Kidney epithelial cell (primary cell): ENCODE measurements around the gene GMPPB. TPM values are rescaled to one million over a fixed set of nuclear protein-coding genes. Genes with fewer than 3 reads are reported as not detected.

Source experiments
- DNase-seq: peaks from one replicate; pipeline ENCODE4 v3.0.0-alpha.2; 2010; ENCODE audit warnings: low read depth
- H3K27me3 ChIP-seq: 2 replicates; pipeline ENCODE4 v1.6.0; 2011; ENCODE audit warnings: low read length; ENCODE audit not compliant: control insufficient read depth, insufficient read depth
- H3K36me3 ChIP-seq: 2 replicates; pipeline ENCODE4 v1.5.1; 2011; ENCODE audit warnings: low read length; ENCODE audit not compliant: control insufficient read depth, insufficient read depth
- H3K4me3 ChIP-seq: 2 replicates; pipeline ENCODE4 v1.5.1; 2011; ENCODE audit warnings: low read depth, mild to moderate bottlenecking, control low read depth, low read length
- total RNA-seq: library from RNA; depleted of rRNA; stranded (reverse); fragments of >200 nt; gene quantifications from 2 replicates; pipeline ENCODE4 v1.2.3, GENCODE V29; 2015
- TF ChIP-seq, protein P1 (sequence below): IDR thresholded peaks from 2 replicates; pipeline ENCODE4 v1.5.1; 2011; ENCODE audit warnings: mild to moderate bottlenecking, moderate library complexity, low read length, control low read depth, inconsistent platforms; ENCODE audit not compliant: insufficient read depth, poor library complexity, severe bottlenecking

GMPPB gene
- total RNA-seq, 1 donor from 2014 or later, result 53.2 TPM

DNA sequence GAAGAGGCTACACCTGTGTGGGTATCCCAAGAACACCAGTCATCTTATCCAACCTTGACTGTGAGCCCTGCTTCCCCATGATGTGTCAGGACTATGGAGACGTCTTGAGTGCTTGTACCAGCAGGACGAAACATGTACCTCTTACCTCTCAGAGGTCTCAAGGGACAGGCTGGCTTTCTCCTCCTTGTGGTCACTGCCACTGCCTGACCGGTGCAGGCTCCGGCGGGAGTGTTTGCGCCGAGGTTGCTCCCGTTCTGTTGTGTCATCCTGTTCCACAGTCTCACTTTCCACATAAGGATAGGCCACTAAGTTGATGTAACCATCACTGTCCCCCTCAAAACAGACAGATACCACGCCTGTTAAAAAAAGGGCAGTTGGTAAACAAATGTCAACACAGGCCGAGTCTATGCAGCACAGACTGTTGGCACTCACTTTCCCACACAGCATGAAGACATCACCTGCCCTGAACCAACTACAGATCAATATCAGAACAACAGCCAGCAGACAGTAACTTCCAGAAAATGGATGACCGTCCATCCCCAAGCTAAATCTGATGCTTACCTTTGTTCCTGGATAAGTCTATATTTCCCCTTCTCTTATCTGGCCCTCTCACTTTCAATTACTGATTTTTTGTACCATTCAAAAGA is 14.4 kb upstream of the GMPPB start:
- TF ChIP-seq, protein P1, sequence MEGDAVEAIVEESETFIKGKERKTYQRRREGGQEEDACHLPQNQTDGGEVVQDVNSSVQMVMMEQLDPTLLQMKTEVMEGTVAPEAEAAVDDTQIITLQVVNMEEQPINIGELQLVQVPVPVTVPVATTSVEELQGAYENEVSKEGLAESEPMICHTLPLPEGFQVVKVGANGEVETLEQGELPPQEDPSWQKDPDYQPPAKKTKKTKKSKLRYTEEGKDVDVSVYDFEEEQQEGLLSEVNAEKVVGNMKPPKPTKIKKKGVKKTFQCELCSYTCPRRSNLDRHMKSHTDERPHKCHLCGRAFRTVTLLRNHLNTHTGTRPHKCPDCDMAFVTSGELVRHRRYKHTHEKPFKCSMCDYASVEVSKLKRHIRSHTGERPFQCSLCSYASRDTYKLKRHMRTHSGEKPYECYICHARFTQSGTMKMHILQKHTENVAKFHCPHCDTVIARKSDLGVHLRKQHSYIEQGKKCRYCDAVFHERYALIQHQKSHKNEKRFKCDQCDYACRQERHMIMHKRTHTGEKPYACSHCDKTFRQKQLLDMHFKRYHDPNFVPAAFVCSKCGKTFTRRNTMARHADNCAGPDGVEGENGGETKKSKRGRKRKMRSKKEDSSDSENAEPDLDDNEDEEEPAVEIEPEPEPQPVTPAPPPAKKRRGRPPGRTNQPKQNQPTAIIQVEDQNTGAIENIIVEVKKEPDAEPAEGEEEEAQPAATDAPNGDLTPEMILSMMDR, result no peak
- no peaks in the 10 kb centered on the region for H3K27me3 ChIP-seq
- H3K36me3 ChIP-seq, result peaks cover 1% of the 10 kb centered on the region
- H3K4me3 ChIP-seq, result no peak overlapping the region
- no peak for DNase-seq

GRCh38 chr3:49734752-49735151 is 11.0 kb upstream of the GMPPB start:
- TF ChIP-seq, protein P1, result no peak
- no peak for DNase-seq
- Histone ChIP-seq H3K36me3 (peaks cover 2% of the 10 kb centered on the region), H3K27me3 (no peaks in the 10 kb centered on the region), H3K4me3 (no peak overlapping the region)

- no peak overlapping the region for H3K4me3 ChIP-seq
- no peaks in the 10 kb centered on the region for H3K27me3 ChIP-seq
- DNase-seq, result no peak
- peaks cover 2% of the 10 kb centered on the region for H3K36me3 ChIP-seq
- TF ChIP-seq, protein P1, result no peak
Measured at GRCh38 chr3:49733551-49733950, 9.8 kb upstream of the GMPPB start.

- peaks cover 1% of the 10 kb centered on the region for H3K36me3 ChIP-seq
- no peak for DNase-seq
- no peaks in the 10 kb centered on the region for H3K27me3 ChIP-seq
- TF ChIP-seq, protein P1, result no peak
- no peak overlapping the region for H3K4me3 ChIP-seq
Measured at GRCh38 chr3:49732597-49732996, 8.8 kb upstream of the GMPPB start.

GRCh38 chr3:49729966-49730609 is 6.3 kb upstream of the GMPPB start:
- TF ChIP-seq, protein P1, result no peak
- H3K4me3 ChIP-seq, result no peak overlapping the region
- no peak for DNase-seq
- no peaks in the 10 kb centered on the region for H3K27me3 ChIP-seq
- peaks cover 1% of the 10 kb centered on the region for H3K36me3 ChIP-seq

DNA sequence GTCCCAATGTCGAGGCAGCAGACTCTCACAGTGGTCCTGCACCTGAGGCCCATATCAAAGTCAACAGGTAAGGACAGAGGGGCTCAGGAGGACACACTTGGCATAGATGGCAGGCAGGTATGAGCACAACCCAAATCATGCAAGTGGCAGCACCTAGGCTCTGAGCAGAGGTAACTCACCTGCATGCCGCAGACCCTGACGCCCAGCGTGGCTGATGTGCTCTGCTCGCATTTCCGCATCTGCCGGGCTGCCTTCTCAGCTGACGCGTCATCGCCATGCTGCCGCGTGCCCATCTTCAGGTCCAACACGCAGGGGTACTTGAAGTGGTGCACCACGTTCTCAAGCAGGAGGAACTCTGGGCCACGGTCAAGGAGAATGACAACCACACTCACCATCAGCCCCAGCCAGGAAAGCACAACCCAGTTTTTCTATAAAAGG is 4.2 kb upstream of the GMPPB start:
- H3K4me3 ChIP-seq, result no peak overlapping the region
- TF ChIP-seq, protein P1, result no peak
- DNase-seq, result no peak
- no peaks in the 10 kb centered on the region for H3K27me3 ChIP-seq
- H3K36me3 ChIP-seq, result peaks cover 1% of the 10 kb centered on the region
